HL-60 (cell line): ENCODE data around the gene CCDC93.

Experiments
- DNase-seq, 2 experiments: peaks; one replicate each; pipeline ENCODE4 v3.0.0-alpha.2; 2010 to 2020; ENCODE audit warnings: low read depth in 1 of 2, low spot score in 1 of 2
- H3K27ac ChIP-seq: fragments of 250-450 bp; sonication (Bioruptor Pico); replicated peaks from 2 replicates; pipeline ENCODE4 v1.5.1; 2020; ENCODE audit warnings: mild to moderate bottlenecking, moderate library complexity
- H3K27me3 ChIP-seq: fragments of 250-450 bp; sonication (Bioruptor Pico); 2 replicates; pipeline ENCODE4 v1.5.1; 2021; ENCODE audit warnings: mild to moderate bottlenecking, moderate library complexity; ENCODE audit not compliant: insufficient read depth, poor library complexity, severe bottlenecking
- H3K4me3 ChIP-seq: replicated peaks from 2 replicates; pipeline ENCODE4 v1.5.1; 2011; ENCODE audit warnings: mild to moderate bottlenecking, control low read depth, low read length; ENCODE audit not compliant: insufficient read depth
- GABPA ChIP-seq: IDR thresholded peaks from 2 replicates; pipeline ENCODE4 v1.6.1; 2012; ENCODE audit warnings: low read depth
- POLR2AphosphoS5 ChIP-seq: IDR thresholded peaks from 2 replicates; pipeline ENCODE4 v1.6.1; 2012; ENCODE audit warnings: low read depth
- SPI1 ChIP-seq: IDR thresholded peaks from 2 replicates; pipeline ENCODE4 v1.6.1; 2012; ENCODE audit warnings: low read depth, mild to moderate bottlenecking, borderline replicate concordance
- TF ChIP-seq, protein P1 (sequence below): IDR thresholded peaks from one replicate; pipeline ENCODE4 v1.5.1; 2011; ENCODE audit warnings: low read length, control low read depth, inconsistent platforms; ENCODE audit not compliant: insufficient read depth
- TF ChIP-seq, protein P2 (sequence below): IDR thresholded peaks from 2 replicates; pipeline ENCODE4 v1.6.1; 2012; ENCODE audit warnings: low read depth; ENCODE audit not compliant: insufficient replicate concordance

Gene CCDC93

DNA sequence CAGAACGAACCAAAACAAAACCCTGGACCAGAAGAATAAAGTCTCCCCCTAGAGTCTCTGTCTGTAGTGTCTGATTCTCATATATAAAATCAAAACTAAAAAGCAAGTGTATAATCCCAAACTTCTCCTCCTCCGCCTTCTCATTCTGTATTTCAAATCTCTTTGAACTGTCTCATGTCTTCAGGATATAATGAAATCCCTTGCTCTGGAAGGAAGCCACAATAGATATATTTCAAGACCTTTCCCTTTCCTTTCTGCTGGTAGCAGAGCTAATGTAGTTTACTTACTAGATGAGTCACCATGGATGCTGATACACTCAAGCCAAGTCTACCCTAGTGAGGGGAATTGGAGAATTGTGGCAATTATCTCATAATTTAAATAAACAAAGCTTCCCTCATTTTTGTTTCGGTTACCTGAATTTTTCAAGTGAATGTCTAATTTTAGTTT is 33.5 kb upstream of the CCDC93 start:
- DNase-seq = no peak
- TF ChIP-seq, protein P1, sequence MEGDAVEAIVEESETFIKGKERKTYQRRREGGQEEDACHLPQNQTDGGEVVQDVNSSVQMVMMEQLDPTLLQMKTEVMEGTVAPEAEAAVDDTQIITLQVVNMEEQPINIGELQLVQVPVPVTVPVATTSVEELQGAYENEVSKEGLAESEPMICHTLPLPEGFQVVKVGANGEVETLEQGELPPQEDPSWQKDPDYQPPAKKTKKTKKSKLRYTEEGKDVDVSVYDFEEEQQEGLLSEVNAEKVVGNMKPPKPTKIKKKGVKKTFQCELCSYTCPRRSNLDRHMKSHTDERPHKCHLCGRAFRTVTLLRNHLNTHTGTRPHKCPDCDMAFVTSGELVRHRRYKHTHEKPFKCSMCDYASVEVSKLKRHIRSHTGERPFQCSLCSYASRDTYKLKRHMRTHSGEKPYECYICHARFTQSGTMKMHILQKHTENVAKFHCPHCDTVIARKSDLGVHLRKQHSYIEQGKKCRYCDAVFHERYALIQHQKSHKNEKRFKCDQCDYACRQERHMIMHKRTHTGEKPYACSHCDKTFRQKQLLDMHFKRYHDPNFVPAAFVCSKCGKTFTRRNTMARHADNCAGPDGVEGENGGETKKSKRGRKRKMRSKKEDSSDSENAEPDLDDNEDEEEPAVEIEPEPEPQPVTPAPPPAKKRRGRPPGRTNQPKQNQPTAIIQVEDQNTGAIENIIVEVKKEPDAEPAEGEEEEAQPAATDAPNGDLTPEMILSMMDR = no peak
- TF ChIP-seq GABPA = no peak
- TF ChIP-seq, protein P2, sequence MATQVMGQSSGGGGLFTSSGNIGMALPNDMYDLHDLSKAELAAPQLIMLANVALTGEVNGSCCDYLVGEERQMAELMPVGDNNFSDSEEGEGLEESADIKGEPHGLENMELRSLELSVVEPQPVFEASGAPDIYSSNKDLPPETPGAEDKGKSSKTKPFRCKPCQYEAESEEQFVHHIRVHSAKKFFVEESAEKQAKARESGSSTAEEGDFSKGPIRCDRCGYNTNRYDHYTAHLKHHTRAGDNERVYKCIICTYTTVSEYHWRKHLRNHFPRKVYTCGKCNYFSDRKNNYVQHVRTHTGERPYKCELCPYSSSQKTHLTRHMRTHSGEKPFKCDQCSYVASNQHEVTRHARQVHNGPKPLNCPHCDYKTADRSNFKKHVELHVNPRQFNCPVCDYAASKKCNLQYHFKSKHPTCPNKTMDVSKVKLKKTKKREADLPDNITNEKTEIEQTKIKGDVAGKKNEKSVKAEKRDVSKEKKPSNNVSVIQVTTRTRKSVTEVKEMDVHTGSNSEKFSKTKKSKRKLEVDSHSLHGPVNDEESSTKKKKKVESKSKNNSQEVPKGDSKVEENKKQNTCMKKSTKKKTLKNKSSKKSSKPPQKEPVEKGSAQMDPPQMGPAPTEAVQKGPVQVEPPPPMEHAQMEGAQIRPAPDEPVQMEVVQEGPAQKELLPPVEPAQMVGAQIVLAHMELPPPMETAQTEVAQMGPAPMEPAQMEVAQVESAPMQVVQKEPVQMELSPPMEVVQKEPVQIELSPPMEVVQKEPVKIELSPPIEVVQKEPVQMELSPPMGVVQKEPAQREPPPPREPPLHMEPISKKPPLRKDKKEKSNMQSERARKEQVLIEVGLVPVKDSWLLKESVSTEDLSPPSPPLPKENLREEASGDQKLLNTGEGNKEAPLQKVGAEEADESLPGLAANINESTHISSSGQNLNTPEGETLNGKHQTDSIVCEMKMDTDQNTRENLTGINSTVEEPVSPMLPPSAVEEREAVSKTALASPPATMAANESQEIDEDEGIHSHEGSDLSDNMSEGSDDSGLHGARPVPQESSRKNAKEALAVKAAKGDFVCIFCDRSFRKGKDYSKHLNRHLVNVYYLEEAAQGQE = no peak
- no peak for TF ChIP-seq POLR2AphosphoS5
- TF ChIP-seq SPI1 = no peak
- no peak overlapping the region for H3K27ac ChIP-seq
- H3K4me3 ChIP-seq = no peak overlapping the region
- H3K27me3 ChIP-seq = peaks cover 13% of the 10 kb centered on the region

DNA sequence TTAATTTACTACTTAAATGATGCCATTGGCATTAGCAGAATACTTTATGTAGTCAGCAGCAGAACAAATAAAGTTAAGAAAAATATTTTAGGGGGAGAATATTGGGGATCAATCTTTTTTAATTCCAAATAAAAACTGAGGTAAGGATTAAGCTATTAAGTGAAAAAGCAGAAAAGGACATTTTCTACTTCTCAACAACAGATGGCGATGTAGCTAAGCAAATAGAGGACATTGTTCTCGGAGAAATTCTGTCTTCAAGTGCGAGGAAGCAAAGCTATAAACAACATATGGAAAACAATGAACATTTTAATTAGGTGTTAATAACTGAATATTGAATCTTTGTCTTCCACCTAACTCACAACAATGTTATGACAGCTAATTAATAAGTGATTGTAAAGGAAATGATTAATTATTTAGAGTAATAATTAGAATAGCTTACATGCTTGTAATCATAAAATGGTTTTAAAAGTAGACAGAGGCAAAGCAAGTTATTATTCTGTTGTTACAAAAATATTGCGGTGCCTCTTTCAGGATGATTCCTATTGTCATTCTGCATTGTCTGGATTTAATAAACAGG is 32.9 kb upstream of the CCDC93 start:
- Histone ChIP-seq H3K27ac (no peak overlapping the region), H3K27me3 (peaks cover 13% of the 10 kb centered on the region), H3K4me3 (no peak overlapping the region)
- no peak for DNase-seq
- TF ChIP-seq POLR2AphosphoS5 (no peak), GABPA (no peak), SPI1 (no peak)
- TF ChIP-seq, protein P1 = no peak
- TF ChIP-seq, protein P2 = no peak

DNA sequence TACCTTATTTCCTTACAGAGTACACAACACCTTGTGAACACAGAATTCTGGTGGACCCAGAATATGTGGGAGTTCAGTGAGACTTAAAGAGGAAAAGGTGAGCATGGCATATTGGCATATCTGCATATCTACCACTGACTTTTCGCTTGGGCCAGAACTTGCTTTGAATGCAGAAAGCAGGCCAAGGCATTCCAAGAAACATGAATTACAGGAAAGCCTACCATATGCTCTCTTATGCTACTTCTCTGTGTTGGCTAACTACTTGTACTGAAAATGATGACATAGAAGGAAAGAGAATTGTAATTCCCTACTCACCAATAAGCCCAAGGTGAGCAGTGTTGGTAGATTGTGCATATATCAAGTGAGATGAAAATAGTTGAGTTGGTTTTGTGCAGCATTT is 31.4 kb upstream of the CCDC93 start:
- Histone ChIP-seq H3K27me3 (peaks cover 13% of the 10 kb centered on the region), H3K4me3 (no peak overlapping the region), H3K27ac (no peak overlapping the region)
- no peak for TF ChIP-seq GABPA
- TF ChIP-seq, protein P2 = no peak
- TF ChIP-seq POLR2AphosphoS5 = no peak
- TF ChIP-seq, protein P1 = no peak
- no peak for TF ChIP-seq SPI1
- DNase-seq = no peak
